Keratinocyte (primary cell): ENCODE data around the gene KRT77. TPM values are rescaled to one million over a fixed set of nuclear protein-coding genes. Genes with fewer than 3 reads are reported as not detected.

Experiments used
- DNase-seq: peaks from one replicate; pipeline ENCODE4 v3.0.0-alpha.2; 2011; ENCODE audit warnings: low read depth, missing footprints, low spot score
- FAIRE-seq: peaks from 2 replicates; lab custom pipeline; 2011; peaks lifted over from hg19 to GRCh38; lab: Jason Lieb, UNC
- H2AFZ ChIP-seq: 2 replicates; pipeline ENCODE4 v1.6.0; 2012; ENCODE audit warnings: low read length, control low read depth, inconsistent platforms; ENCODE audit not compliant: control insufficient read depth
- H3K27ac ChIP-seq: 2 replicates; pipeline ENCODE4 v1.5.1; 2011; ENCODE audit warnings: low read length; ENCODE audit not compliant: control insufficient read depth, insufficient read depth
- H3K27me3 ChIP-seq: 3 replicates; pipeline ENCODE4 v1.6.0; 2011; ENCODE audit warnings: low read length; ENCODE audit not compliant: control insufficient read depth, insufficient read depth; ENCODE audit errors: extremely low read depth
- H3K36me3 ChIP-seq, 2 experiments: 2 replicates in 1 of 2; 3 replicates in 1 of 2; pipeline ENCODE4 v1.5.1; 2011; ENCODE audit warnings: low read length in 2 of 2, mild to moderate bottlenecking in 1 of 2; ENCODE audit not compliant: control insufficient read depth in 2 of 2, insufficient read depth in 2 of 2; ENCODE audit errors: extremely low read depth in 1 of 2
- H3K4me1 ChIP-seq: 3 replicates; pipeline ENCODE4 v1.5.1; 2011; ENCODE audit warnings: low read length; ENCODE audit not compliant: control insufficient read depth, insufficient read depth; ENCODE audit errors: extremely low read depth
- H3K4me2 ChIP-seq: 3 replicates; pipeline ENCODE4 v1.6.0; 2011; ENCODE audit warnings: low read depth, low read length; ENCODE audit not compliant: control insufficient read depth, insufficient read depth; ENCODE audit errors: extremely low read depth
- H3K4me3 ChIP-seq, 3 experiments: fragments of 200-600 bp in 1 of 3; sonication (generic) in 1 of 3; 2 replicates in 2 of 3; 3 replicates in 1 of 3; pipeline ENCODE4 v1.5.1; 2011 to 2016; ENCODE audit warnings: low read length in 3 of 3, mild to moderate bottlenecking in 3 of 3, control low read depth in 2 of 3, inconsistent platforms in 1 of 3, low read depth in 1 of 3, mixed read lengths in 1 of 3, mixed run types in 1 of 3, moderate library complexity in 1 of 3; ENCODE audit not compliant: control insufficient read depth in 2 of 3, insufficient read depth in 2 of 3; ENCODE audit errors: extremely low read depth in 1 of 3
- H3K79me2 ChIP-seq: 2 replicates; pipeline ENCODE4 v1.6.0; 2012; ENCODE audit warnings: low read length; ENCODE audit not compliant: control insufficient read depth, insufficient read depth
- H3K9ac ChIP-seq: 3 replicates; pipeline ENCODE4 v1.6.0; 2011; ENCODE audit warnings: low read length; ENCODE audit not compliant: control insufficient read depth, insufficient read depth; ENCODE audit errors: extremely low read depth
- H3K9me1 ChIP-seq: 3 replicates; pipeline ENCODE4 v1.6.0; 2011; ENCODE audit warnings: low read length; ENCODE audit not compliant: control insufficient read depth, insufficient read depth; ENCODE audit errors: extremely low read depth
- H3K9me3 ChIP-seq: 2 replicates; pipeline ENCODE4 v1.5.1; 2012; ENCODE audit warnings: low read depth, low read length; ENCODE audit not compliant: control insufficient read depth
- H4K20me1 ChIP-seq: 3 replicates; pipeline ENCODE4 v1.6.0; 2011; ENCODE audit warnings: low read length; ENCODE audit not compliant: control insufficient read depth, insufficient read depth; ENCODE audit errors: extremely low read depth
- EZH2 ChIP-seq: IDR thresholded peaks from one replicate; pipeline ENCODE4 v1.6.1; 2012; ENCODE audit warnings: inconsistent platforms, mild to moderate bottlenecking, low read length, moderate library complexity
- dilution Hi-C: fragments of 300-500 bp; cut with MboI; formaldehyde crosslinking; loops from one replicate; pipeline ENCODE4 v1.7.0; 2020; ENCODE audit warnings: low sequenced_read_pairs; ENCODE audit not compliant: extremely low pct_ligation_motif_present
- polyA plus RNA-seq, 5 experiments: library from polyadenylated mRNA; depleted of rRNA in 3 of 5; stranded (reverse) in 3 of 5; stranded (forward) in 1 of 5; unstranded in 1 of 5; fragments of >200 nt; gene quantifications; 1 replicate in 1 of 5; 2 replicates in 3 of 5; 3 replicates in 1 of 5; pipeline versions ENCODE4 v1.2.1 to v1.2.3, GENCODE V29; 2011 to 2012; ENCODE audit warnings: missing spikeins in 2 of 5, low read depth in 1 of 5, low replicate concordance in 1 of 5
- TF ChIP-seq, protein P1 (sequence below), 3 experiments: IDR thresholded peaks in 1 of 3; conservative IDR thresholded peaks in 1 of 3; optimal IDR thresholded peaks in 1 of 3; 2 replicates in 2 of 3; 3 replicates in 1 of 3; pipeline versions ENCODE3 to v1.5.1; 2011; ENCODE audit warnings: low read length in 3 of 3, mild to moderate bottlenecking in 3 of 3, moderate library complexity in 2 of 3, control low read depth in 1 of 3, inconsistent platforms in 1 of 3; ENCODE audit not compliant: insufficient read depth in 2 of 3; ENCODE audit errors: extremely low read depth in 1 of 3

Gene KRT77
- polyA plus RNA-seq, 1 donor (not counting 4 experiments of a cell fraction or from before 2014, with no cell fraction given), result 1.3 TPM

DNA sequence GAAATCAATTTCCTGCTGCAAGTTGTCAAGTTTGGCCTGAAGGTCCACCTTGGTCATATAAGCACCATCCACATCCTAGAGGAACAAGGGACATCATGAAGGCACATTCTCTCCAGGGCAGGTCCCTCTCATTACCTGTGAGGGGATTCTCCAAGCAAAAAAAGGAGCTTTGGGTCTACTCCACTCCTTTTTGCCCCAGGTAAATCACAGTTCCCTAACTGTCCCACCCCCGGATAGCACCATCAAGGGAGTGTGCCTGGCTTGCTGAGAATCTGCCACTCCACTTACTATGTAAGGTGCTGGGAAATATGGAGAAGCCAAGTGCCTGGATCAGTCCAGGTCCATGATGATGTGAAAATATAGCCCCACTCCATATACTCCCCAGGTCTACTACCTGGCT is 25.7 kb downstream of the KRT77 start:
- DNase-seq, result no peak
- dilution Hi-C loops, result no loop called here
- FAIRE-seq, result no peak
- Histone ChIP-seq H4K20me1 (no peaks in the 10 kb centered on the region), H3K79me2 (no peaks in the 10 kb centered on the region), H2AFZ (no peak overlapping the region), H3K4me2 (no peak overlapping the region), H3K9me1 (no peaks in the 10 kb centered on the region), H3K36me3 (no peaks in the 10 kb centered on the region), H3K27me3 (peaks cover 25% of the 10 kb centered on the region), H3K4me1 (peaks cover 2% of the 10 kb centered on the region), H3K9ac (no peak overlapping the region), H3K4me3 (no peak overlapping the region), H3K27ac (no peak overlapping the region), H3K9me3 (no peaks in the 10 kb centered on the region)
- TF ChIP-seq, protein P1, sequence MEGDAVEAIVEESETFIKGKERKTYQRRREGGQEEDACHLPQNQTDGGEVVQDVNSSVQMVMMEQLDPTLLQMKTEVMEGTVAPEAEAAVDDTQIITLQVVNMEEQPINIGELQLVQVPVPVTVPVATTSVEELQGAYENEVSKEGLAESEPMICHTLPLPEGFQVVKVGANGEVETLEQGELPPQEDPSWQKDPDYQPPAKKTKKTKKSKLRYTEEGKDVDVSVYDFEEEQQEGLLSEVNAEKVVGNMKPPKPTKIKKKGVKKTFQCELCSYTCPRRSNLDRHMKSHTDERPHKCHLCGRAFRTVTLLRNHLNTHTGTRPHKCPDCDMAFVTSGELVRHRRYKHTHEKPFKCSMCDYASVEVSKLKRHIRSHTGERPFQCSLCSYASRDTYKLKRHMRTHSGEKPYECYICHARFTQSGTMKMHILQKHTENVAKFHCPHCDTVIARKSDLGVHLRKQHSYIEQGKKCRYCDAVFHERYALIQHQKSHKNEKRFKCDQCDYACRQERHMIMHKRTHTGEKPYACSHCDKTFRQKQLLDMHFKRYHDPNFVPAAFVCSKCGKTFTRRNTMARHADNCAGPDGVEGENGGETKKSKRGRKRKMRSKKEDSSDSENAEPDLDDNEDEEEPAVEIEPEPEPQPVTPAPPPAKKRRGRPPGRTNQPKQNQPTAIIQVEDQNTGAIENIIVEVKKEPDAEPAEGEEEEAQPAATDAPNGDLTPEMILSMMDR (optimal IDR thresholded peaks at IDR 0.05 in 1 of 3, IDR thresholded peaks at IDR 0.05 in 1 of 3, conservative IDR thresholded peaks at IDR 0.05 in 1 of 3; ENCODE audit: extremely low read depth in 1 of 3, insufficient read depth in 2 of 3, low read length in 3 of 3), result no peak
- TF ChIP-seq EZH2, result no peak

DNA sequence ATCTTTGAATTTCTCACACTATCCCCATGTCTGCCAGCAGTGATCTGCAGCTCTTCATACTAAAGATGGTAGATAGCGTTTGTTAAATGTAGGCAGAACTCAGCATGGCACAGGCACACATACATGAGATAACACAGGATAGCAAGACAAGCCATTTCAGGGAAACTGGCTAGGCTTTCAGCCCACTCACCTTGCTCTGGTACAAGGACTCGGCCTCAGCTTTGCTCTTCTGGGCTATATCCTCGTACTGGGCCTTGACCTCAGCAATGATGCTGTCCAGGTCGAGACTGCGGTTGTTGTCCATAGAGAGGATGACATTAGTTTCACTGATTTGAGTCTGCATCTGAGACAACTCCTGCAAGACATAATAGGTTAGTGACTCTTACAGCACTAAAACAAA is 26.2 kb downstream of the KRT77 start:
- Histone ChIP-seq H3K9ac (no peak overlapping the region), H3K27ac (no peak overlapping the region), H3K79me2 (no peaks in the 10 kb centered on the region), H3K4me3 (no peak overlapping the region), H3K4me2 (no peak overlapping the region), H3K4me1 (peaks cover 7% of the 10 kb centered on the region), H4K20me1 (no peaks in the 10 kb centered on the region), H3K9me1 (no peaks in the 10 kb centered on the region), H3K9me3 (no peaks in the 10 kb centered on the region), H3K27me3 (peaks cover 24% of the 10 kb centered on the region), H3K36me3 (no peaks in the 10 kb centered on the region), H2AFZ (no peak overlapping the region)
- TF ChIP-seq, protein P1 (optimal IDR thresholded peaks at IDR 0.05 in 1 of 3, IDR thresholded peaks at IDR 0.05 in 1 of 3, conservative IDR thresholded peaks at IDR 0.05 in 1 of 3; ENCODE audit: extremely low read depth in 1 of 3, insufficient read depth in 2 of 3, low read length in 3 of 3), result no peak
- TF ChIP-seq EZH2, result no peak
- dilution Hi-C loops, result no loop called here
- FAIRE-seq, result no peak
- DNase-seq, result no peak
